OCI-LY3 (cell line): ENCODE measurements around the gene DDX39B.
"Not testable (repeated sequence)": the region's sequence is repeated elsewhere in the genome, so short reads cannot be mapped to it uniquely, and the experiment has no call there.

Experiments
- H2AFZ ChIP-seq: fragments of 200-600, 300-600 bp; shearing (Covaris generic); 2 replicates; pipeline ENCODE4 v1.6.0; 2014; ENCODE audit warnings: antibody characterized with exemption, low read depth, low read length
- H3K27ac ChIP-seq: fragments of 200-600, 300-600 bp; sonication (generic); 2 replicates; pipeline ENCODE4 v1.5.1; 2014; ENCODE audit warnings: mild to moderate bottlenecking, low read length, moderate library complexity, mixed read lengths
- H3K27me3 ChIP-seq: fragments of 200-600, 300-600 bp; sonication (generic); 2 replicates; pipeline ENCODE4 v1.6.1; 2014; ENCODE audit warnings: low read depth, low read length, mixed read lengths
- H3K36me3 ChIP-seq: fragments of 200-600, 300-600 bp; sonication (generic); replicated peaks from 2 replicates; pipeline ENCODE3; 2014; ENCODE audit warnings: low read depth, low read length, mixed read lengths
- H3K4me1 ChIP-seq: fragments of 300-600, 200-600 bp; sonication (generic); 2 replicates; pipeline ENCODE4 v1.6.1; 2014; ENCODE audit warnings: low read length, mixed read lengths
- H3K4me2 ChIP-seq: fragments of 200-600, 300-600 bp; sonication (generic); 2 replicates; pipeline ENCODE4 v1.6.1; 2014; ENCODE audit warnings: low read length, mixed read lengths
- H3K4me3 ChIP-seq: fragments of 300-600, 200-600 bp; sonication (generic); 2 replicates; pipeline ENCODE4 v1.5.1; 2014; ENCODE audit warnings: antibody characterized with exemption, mild to moderate bottlenecking, low read length, moderate library complexity
- H3K79me2 ChIP-seq: fragments of 300-600, 200-600 bp; shearing (Covaris generic); 2 replicates; pipeline ENCODE4 v1.6.1; 2014; ENCODE audit warnings: mild to moderate bottlenecking, low read length, mixed read lengths
- H3K9ac ChIP-seq: fragments of 300-600, 200-600 bp; shearing (Covaris generic); 2 replicates; pipeline ENCODE4 v1.6.0; 2014; ENCODE audit warnings: mild to moderate bottlenecking, low read length, moderate library complexity
- H3K9me3 ChIP-seq: fragments of 200-600, 300-600 bp; shearing (Covaris generic); 2 replicates; pipeline ENCODE4 v1.6.1; 2014; ENCODE audit warnings: low read length, mixed read lengths; ENCODE audit not compliant: insufficient read depth
- H4K20me1 ChIP-seq: fragments of 200-600, 300-600 bp; sonication (generic); 2 replicates; pipeline ENCODE4 v1.6.1; 2016; ENCODE audit warnings: low read length, mixed read lengths; ENCODE audit not compliant: insufficient read depth
- EZH2phosphoT487 ChIP-seq: fragments of 200-600 bp; shearing (Covaris generic); IDR thresholded peaks from 2 replicates; pipeline ENCODE4 v1.6.1; 2018; ENCODE audit warnings: antibody characterized with exemption, mixed run types, low read depth
- TF ChIP-seq, protein P1 (sequence below): fragments of 200-600, 300-600 bp; sonication (generic); IDR thresholded peaks from 2 replicates; pipeline ENCODE4 v1.5.1; 2014; ENCODE audit warnings: antibody characterized with exemption, low read length, low read depth

DDX39B gene

DNA sequence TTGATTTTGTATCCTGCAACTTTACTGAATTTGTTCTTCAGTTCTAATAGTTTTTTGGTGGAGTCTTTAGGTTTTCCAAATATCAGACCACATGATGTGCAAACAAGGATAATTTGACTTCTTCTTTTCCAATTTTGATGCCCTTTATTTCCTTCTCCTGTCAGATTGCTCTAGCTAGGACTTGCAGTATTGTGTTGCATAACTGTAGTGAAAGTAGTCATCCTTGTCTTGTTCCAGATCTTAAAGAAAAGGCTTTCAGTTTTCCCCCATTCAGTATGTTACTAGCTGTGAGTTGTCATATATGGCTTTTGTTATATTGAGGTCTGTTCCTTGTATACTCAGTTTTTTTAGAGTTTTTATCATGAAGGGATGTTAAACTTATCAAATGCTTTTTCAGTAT lies 39.2 kb downstream of the DDX39B start:
- Histone ChIP-seq H3K27me3 (no peaks in the 10 kb centered on the region), H3K9me3 (no peaks in the 10 kb centered on the region), H3K36me3 (no peaks in the 10 kb centered on the region), H3K4me2 (no peak overlapping the region), H2AFZ (no peak overlapping the region), H4K20me1 (0 out of 2 replicates have a peak, but pooled peaks cover 3% of the 10 kb centered on the region), H3K9ac (no peak overlapping the region), H3K79me2 (peaks cover 25% of the 10 kb centered on the region), H3K4me3 (no peak overlapping the region), H3K4me1 (no peaks in the 10 kb centered on the region), H3K27ac (no peak overlapping the region)
- no peak for TF ChIP-seq EZH2phosphoT487
- TF ChIP-seq, protein P1, sequence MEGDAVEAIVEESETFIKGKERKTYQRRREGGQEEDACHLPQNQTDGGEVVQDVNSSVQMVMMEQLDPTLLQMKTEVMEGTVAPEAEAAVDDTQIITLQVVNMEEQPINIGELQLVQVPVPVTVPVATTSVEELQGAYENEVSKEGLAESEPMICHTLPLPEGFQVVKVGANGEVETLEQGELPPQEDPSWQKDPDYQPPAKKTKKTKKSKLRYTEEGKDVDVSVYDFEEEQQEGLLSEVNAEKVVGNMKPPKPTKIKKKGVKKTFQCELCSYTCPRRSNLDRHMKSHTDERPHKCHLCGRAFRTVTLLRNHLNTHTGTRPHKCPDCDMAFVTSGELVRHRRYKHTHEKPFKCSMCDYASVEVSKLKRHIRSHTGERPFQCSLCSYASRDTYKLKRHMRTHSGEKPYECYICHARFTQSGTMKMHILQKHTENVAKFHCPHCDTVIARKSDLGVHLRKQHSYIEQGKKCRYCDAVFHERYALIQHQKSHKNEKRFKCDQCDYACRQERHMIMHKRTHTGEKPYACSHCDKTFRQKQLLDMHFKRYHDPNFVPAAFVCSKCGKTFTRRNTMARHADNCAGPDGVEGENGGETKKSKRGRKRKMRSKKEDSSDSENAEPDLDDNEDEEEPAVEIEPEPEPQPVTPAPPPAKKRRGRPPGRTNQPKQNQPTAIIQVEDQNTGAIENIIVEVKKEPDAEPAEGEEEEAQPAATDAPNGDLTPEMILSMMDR = no peak

DNA sequence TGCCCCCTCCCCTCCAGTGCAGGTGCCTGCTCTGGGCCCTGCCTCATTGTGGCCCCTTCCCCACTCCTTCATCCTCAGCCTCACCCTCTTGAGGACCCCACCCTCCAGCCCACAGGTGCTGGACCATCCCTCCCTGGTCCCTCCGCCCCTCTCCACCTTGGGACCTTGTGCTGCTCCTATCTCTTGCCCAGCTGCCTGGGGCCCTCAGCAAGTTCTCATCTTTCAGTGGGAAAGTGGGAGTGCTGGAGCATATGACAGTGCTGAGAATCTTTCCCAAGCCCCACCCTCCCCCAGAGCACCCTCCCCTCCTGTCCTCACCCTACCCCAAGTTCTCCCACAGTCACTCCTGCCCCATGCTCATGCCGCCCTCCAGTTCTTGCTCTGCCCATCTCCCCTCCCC lies 42.2 kb downstream of the DDX39B start:
- H2AFZ ChIP-seq, H4K20me1 ChIP-seq, H3K4me1 ChIP-seq, H3K36me3 ChIP-seq, H3K4me3 ChIP-seq, H3K27ac ChIP-seq, H3K4me2 ChIP-seq, H3K9me3 ChIP-seq, H3K27me3 ChIP-seq, H3K9ac ChIP-seq: not testable (repeated sequence)
- H3K79me2 ChIP-seq = peaks cover 33% of the 10 kb centered on the region

DNA sequence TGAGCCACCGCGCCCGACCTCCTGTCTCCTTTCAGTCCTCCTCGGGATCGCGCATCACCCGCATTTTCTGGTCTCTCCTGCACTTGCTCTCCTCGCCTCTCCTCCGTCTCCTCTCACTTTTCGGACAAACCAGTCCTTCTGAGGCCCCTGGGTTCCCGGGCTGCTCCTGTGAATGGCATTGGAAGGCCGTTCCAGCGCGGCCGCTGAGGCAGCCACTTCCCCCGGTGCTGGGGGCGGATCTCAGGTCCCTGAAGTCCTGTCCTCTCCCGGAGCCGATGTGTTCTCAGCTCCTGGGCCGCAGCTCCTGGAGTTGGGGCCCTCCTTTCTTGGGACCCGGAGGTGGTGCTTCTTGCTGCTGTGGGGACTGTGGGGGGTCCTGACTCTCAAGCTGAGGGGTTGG lies 43.1 kb downstream of the DDX39B start:
- no peak overlapping the region for H3K4me2 ChIP-seq

DNA sequence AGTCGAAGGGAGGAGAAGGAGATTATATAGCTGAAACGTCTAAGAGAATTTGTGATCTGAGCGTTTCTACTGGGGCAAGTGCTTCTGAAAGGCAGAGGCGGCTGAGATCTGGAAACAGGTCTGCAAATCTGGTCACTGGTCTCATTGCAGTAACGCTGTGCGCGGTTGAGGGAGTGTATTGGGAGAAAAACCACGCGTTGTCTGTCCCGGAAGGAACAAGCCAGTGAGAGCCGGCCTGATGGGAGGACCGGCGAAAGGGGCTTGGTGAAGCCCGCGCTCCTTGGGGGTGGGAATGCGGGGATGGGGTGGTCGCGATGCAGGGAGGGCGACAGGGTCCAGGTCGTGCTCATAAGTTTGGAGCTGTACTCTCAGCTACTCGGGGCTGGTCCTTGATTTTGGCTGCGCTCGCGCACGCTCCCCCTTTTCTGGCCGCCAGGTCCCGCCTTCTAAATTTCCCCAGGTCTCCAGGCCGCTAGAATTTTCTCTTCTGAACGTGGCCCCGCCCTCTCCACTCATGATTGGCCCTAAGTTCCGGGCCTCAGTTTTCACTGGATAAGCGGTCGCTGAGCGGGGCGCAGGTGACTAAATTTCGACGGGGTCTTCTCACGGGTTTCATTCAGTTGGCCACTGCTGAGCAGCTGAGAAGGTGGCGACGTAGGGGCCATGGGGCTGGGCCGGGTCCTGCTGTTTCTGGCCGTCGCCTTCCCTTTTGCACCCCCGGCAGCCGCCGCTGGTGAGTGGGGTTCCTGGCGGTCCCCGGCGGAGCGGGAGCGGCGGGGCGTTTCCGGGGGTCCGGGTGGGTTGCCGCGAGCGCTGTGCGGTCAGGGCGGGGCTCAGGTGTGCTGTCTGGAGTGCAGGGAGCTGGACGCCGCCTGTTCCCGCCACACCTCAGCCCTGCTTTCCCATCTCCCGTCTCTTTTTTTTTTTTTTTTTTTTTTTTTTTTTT lies 44.0 kb downstream of the DDX39B start, which contains the start of gene MICB:
Gene MICB (plus strand): TSS at position 615 of the 946 bp plus-strand sequence. CDS start 49 bp downstream, at position 664.
- no peak within 1 kb of the TSS for H3K4me2 ChIP-seq
- H2AFZ ChIP-seq = no peak within 1 kb of the TSS
- TF ChIP-seq, protein P1 = no peak
- TF ChIP-seq EZH2phosphoT487 = no peak
- H3K9ac ChIP-seq = no peak within 1 kb of the TSS
- no peaks in the 10 kb centered on the region for H3K27me3 ChIP-seq
- no peak within 1 kb of the TSS for H3K4me3 ChIP-seq
- no peak within 1 kb of the TSS for H3K27ac ChIP-seq
- 0 out of 2 replicates have a peak, but pooled peaks cover 6% of the 10 kb centered on the region for H3K4me1 ChIP-seq
- 0 out of 2 replicates have a peak, but pooled peaks cover 3% of the 10 kb centered on the region for H4K20me1 ChIP-seq
- no peaks in the 10 kb centered on the region for H3K9me3 ChIP-seq
- peaks cover 21% of the 10 kb centered on the region for H3K79me2 ChIP-seq
- no peaks in the 10 kb centered on the region for H3K36me3 ChIP-seq

More for the DNA sequence above, 43.1 kb downstream of the DDX39B start:
- TF ChIP-seq, protein P1 = no peak
- TF ChIP-seq EZH2phosphoT487 = no peak
- Histone ChIP-seq H2AFZ (no peak overlapping the region), H3K4me1 (0 out of 2 replicates have a peak, but pooled peaks cover 3% of the 10 kb centered on the region), H3K27me3 (no peaks in the 10 kb centered on the region), H4K20me1 (0 out of 2 replicates have a peak, but pooled peaks cover 3% of the 10 kb centered on the region), H3K36me3 (no peaks in the 10 kb centered on the region), H3K4me3 (no peak overlapping the region), H3K9me3 (no peaks in the 10 kb centered on the region), H3K79me2 (peaks cover 30% of the 10 kb centered on the region), H3K27ac (no peak overlapping the region), H3K9ac (no peak overlapping the region)

DNA sequence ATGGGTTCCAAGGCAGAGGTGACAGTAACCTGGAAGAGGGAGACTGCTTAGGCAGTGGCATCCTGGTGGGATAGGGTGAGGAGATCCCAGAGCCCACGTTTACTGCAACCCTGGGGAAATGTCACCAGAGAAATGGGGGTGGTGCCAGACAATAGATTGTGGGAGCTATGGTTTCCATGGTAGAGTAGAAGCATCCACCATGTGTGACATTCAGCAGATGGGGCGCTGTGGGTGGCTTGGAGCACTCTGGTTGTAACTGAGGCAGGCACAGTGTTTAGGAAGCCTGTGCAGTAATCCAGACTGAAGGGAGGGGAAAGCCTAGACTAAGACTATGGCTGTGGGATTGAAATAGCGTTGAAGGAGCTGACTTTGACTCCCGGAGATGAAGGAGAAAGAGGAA lies 45.0 kb downstream of the DDX39B start:
- peaks cover 16% of the 10 kb centered on the region for H3K79me2 ChIP-seq
- H3K4me2 ChIP-seq, H3K9me3 ChIP-seq, H2AFZ ChIP-seq, H3K4me1 ChIP-seq, H3K4me3 ChIP-seq, H3K9ac ChIP-seq, H3K27ac ChIP-seq, H3K27me3 ChIP-seq, H4K20me1 ChIP-seq, H3K36me3 ChIP-seq: not testable (repeated sequence)
